H1 (cell line): ENCODE measurements around the gene LTB4R. TPM values are rescaled to one million over a fixed set of nuclear protein-coding genes. Genes with fewer than 3 reads are reported as not detected.

Experiments used
- CTCF ChIA-PET: fragments of 300-600 bp; sonication (Branson Sonifier 250); formaldehyde crosslinking; loops from one replicate; lab custom pipeline; 2021; ENCODE audit not compliant: partially characterized antibody; lab: Charles Lee
- POLR2A ChIA-PET: fragments of 300-600 bp; sonication (Branson Sonifier 250); formaldehyde crosslinking; loops from one replicate; lab custom pipeline; 2021; ENCODE audit warnings: inconsistent platforms; ENCODE audit not compliant: partially characterized antibody; lab: Charles Lee
- DNase-seq, 2 experiments: peaks; one replicate each; pipeline versions ENCODE4 v3.0.0 to v3.0.0-alpha.2; 2010 to 2022; ENCODE audit warnings: low spot score in 2 of 2, low read depth in 1 of 2, mixed read lengths in 1 of 2
- FAIRE-seq: peaks from 2 replicates; lab custom pipeline; 2011; peaks lifted over from hg19 to GRCh38; lab: Jason Lieb, UNC
- H2AFZ ChIP-seq: 2 replicates; pipeline ENCODE4 v1.8.1; 2012; ENCODE audit warnings: low read length, inconsistent platforms
- H2AK5ac ChIP-seq: 2 replicates; pipeline ENCODE4 v1.6.1; 2013; ENCODE audit warnings: low read depth, low read length
- H2BK120ac ChIP-seq: replicated peaks from 2 replicates; pipeline ENCODE3; 2013; ENCODE audit warnings: low read depth, low read length, inconsistent platforms
- H2BK12ac ChIP-seq: 2 replicates; pipeline ENCODE4 v1.6.1; 2013; ENCODE audit warnings: low read depth, low read length
- H2BK15ac ChIP-seq: 2 replicates; pipeline ENCODE4 v1.6.1; 2013; ENCODE audit warnings: low read length
- H2BK20ac ChIP-seq: 2 replicates; pipeline ENCODE4 v1.6.1; 2013; ENCODE audit warnings: low read length
- H2BK5ac ChIP-seq: 2 replicates; pipeline ENCODE4 v1.6.1; 2013; ENCODE audit warnings: low read depth, low read length
- H3K14ac ChIP-seq: 2 replicates; pipeline ENCODE4 v1.6.1; 2013; ENCODE audit warnings: inconsistent platforms; ENCODE audit not compliant: insufficient read length
- H3K18ac ChIP-seq: 2 replicates; pipeline ENCODE4 v1.6.1; 2013; ENCODE audit warnings: low read length; ENCODE audit errors: extremely low read depth
- H3K23ac ChIP-seq: 2 replicates; pipeline ENCODE4 v1.6.1; 2013; ENCODE audit warnings: inconsistent platforms; ENCODE audit not compliant: insufficient read length
- H3K23me2 ChIP-seq: 2 replicates; pipeline ENCODE4 v1.6.1; 2013; ENCODE audit warnings: low read depth, low read length
- H3K27ac ChIP-seq: 2 replicates; pipeline ENCODE4 v1.6.1; 2011; ENCODE audit warnings: low read depth, low read length, inconsistent platforms
- H3K27me3 ChIP-seq, 4 experiments: replicated peaks in 1 of 4; 1 replicate in 1 of 4; 2 replicates in 3 of 4; pipeline versions ENCODE4 v1.6.1 to v1.8.1; 2011 to 2013; ENCODE audit warnings: low read length in 3 of 4, mild to moderate bottlenecking in 3 of 4, inconsistent platforms in 2 of 4, mixed read lengths in 2 of 4, moderate library complexity in 1 of 4; ENCODE audit not compliant: control insufficient read depth in 3 of 4, insufficient read depth in 3 of 4; ENCODE audit errors: extremely low read depth in 1 of 4
- H3K36me3 ChIP-seq, 4 experiments: 2 replicates each; pipeline versions ENCODE4 v1.6.1 to v1.8.1; 2011 to 2013; ENCODE audit warnings: mild to moderate bottlenecking in 4 of 4, low read length in 3 of 4, moderate library complexity in 2 of 4, control low read depth in 1 of 4, inconsistent platforms in 1 of 4; ENCODE audit not compliant: insufficient read depth in 4 of 4, control insufficient read depth in 2 of 4
- H3K4ac ChIP-seq: replicated peaks from 2 replicates; pipeline ENCODE3; 2013; ENCODE audit warnings: low read length, low read depth, mixed read lengths, inconsistent platforms; ENCODE audit not compliant: insufficient read length
- H3K4me1 ChIP-seq, 4 experiments: replicated peaks in 1 of 4; 1 replicate in 1 of 4; 2 replicates in 3 of 4; pipeline versions ENCODE4 v1.6.1 to v1.8.1; 2011 to 2013; ENCODE audit warnings: low read length in 3 of 4, inconsistent platforms in 2 of 4, mixed read lengths in 1 of 4; ENCODE audit not compliant: insufficient read depth in 4 of 4, control insufficient read depth in 3 of 4
- H3K4me2 ChIP-seq, 2 experiments: 2 replicates each; pipeline versions ENCODE4 v1.6.1 to v1.8.1; 2011 to 2013; ENCODE audit warnings: low read depth in 2 of 2, low read length in 2 of 2, control low read depth in 1 of 2, inconsistent platforms in 1 of 2, mild to moderate bottlenecking in 1 of 2; ENCODE audit not compliant: insufficient read depth in 1 of 2
- H3K4me3 ChIP-seq, 4 experiments: fragments of 200-600, 300-600 bp in 1 of 4; sonication (generic), shearing (Covaris generic), sonication (Bioruptor Twin) in 1 of 4; 2 replicates each; pipeline versions ENCODE4 v1.5.1 to v1.8.1; 2011 to 2016; ENCODE audit warnings: low read length in 4 of 4, low read depth in 3 of 4, control low read depth in 2 of 4, inconsistent platforms in 2 of 4, mild to moderate bottlenecking in 2 of 4, mixed read lengths in 1 of 4, moderate library complexity in 1 of 4; ENCODE audit not compliant: insufficient read depth in 2 of 4; ENCODE audit errors: extremely low read depth in 1 of 4
- H3K56ac ChIP-seq: replicated peaks from 2 replicates; pipeline ENCODE3; 2013; ENCODE audit warnings: low read depth, mild to moderate bottlenecking, mixed read lengths, low read length, inconsistent platforms; ENCODE audit not compliant: insufficient read length
- H3K79me1 ChIP-seq: 2 replicates; pipeline ENCODE4 v1.6.1; 2013; ENCODE audit warnings: low read depth, low read length, control low read depth
- H3K79me2 ChIP-seq, 2 experiments: 2 replicates each; pipeline versions ENCODE4 v1.6.1 to v1.8.1; 2012 to 2013; ENCODE audit warnings: low read length in 2 of 2, mild to moderate bottlenecking in 2 of 2, inconsistent platforms in 1 of 2; ENCODE audit not compliant: insufficient read depth in 2 of 2, control insufficient read depth in 1 of 2
- H3K9ac ChIP-seq, 4 experiments: replicated peaks in 1 of 4; 1 replicate in 1 of 4; 2 replicates in 3 of 4; pipeline versions ENCODE4 v1.6.1 to v1.8.1; 2011 to 2013; ENCODE audit warnings: low read depth in 3 of 4, low read length in 3 of 4, control low read depth in 2 of 4, mild to moderate bottlenecking in 2 of 4, moderate library complexity in 2 of 4, inconsistent platforms in 1 of 4; ENCODE audit errors: extremely low read depth in 1 of 4
- H3K9me3 ChIP-seq, 2 experiments: 2 replicates each; pipeline versions ENCODE4 v1.6.1 to v1.8.1; 2012 to 2013; ENCODE audit warnings: mild to moderate bottlenecking in 2 of 2, moderate library complexity in 2 of 2, control low read depth in 1 of 2, inconsistent platforms in 1 of 2, low read depth in 1 of 2, low read length in 1 of 2, mixed read lengths in 1 of 2; ENCODE audit not compliant: insufficient read depth in 2 of 2
- H4K20me1 ChIP-seq, 2 experiments: replicated peaks in 1 of 2; 2 replicates each; pipeline versions ENCODE3 to v1.8.1; 2011 to 2013; ENCODE audit warnings: inconsistent platforms in 2 of 2, low read length in 2 of 2, mild to moderate bottlenecking in 1 of 2; ENCODE audit not compliant: insufficient read depth in 2 of 2, control insufficient read depth in 1 of 2
- H4K5ac ChIP-seq: 2 replicates; pipeline ENCODE4 v1.6.1; 2013; ENCODE audit warnings: low read length, low read depth, mixed read lengths, inconsistent platforms; ENCODE audit not compliant: insufficient read length
- H4K8ac ChIP-seq: 2 replicates; pipeline ENCODE4 v1.8.0; 2013; ENCODE audit warnings: mild to moderate bottlenecking, moderate library complexity, low read length, inconsistent platforms; ENCODE audit not compliant: insufficient read depth; ENCODE audit errors: extremely low read depth
- H4K91ac ChIP-seq: replicated peaks from 2 replicates; pipeline ENCODE3; 2013; ENCODE audit warnings: low read length, mixed read lengths, inconsistent platforms; ENCODE audit not compliant: insufficient read length
- ASH2L ChIP-seq: fragments of 200-600, 300-600 bp; sonication (generic); IDR thresholded peaks from one replicate; pipeline ENCODE4 v1.7.1; 2017; ENCODE audit warnings: low read length
- CHD1 ChIP-seq: IDR thresholded peaks from 2 replicates; pipeline ENCODE4 v1.6.1; 2012; ENCODE audit warnings: low read depth, low read length, improper control_type of control experiment
- CREB1 ChIP-seq: IDR thresholded peaks from 2 replicates; pipeline ENCODE4 v1.6.1; 2012; ENCODE audit warnings: inconsistent platforms
- GTF2F1 ChIP-seq: IDR thresholded peaks from 2 replicates; pipeline ENCODE4 v1.6.1; 2012; ENCODE audit warnings: low read depth, low read length, improper control_type of control experiment, borderline replicate concordance
- HDAC2 ChIP-seq, 2 experiments: fragments of 300-600 bp in 1 of 2; sonication (generic) in 1 of 2; IDR thresholded peaks; 2 replicates each; pipeline ENCODE4 v1.6.1; 2011 to 2012; ENCODE audit warnings: low read depth in 2 of 2, low read length in 2 of 2, mild to moderate bottlenecking in 2 of 2, moderate library complexity in 2 of 2, borderline replicate concordance in 1 of 2, inconsistent platforms in 1 of 2
- MAFK ChIP-seq: IDR thresholded peaks from 2 replicates; pipeline ENCODE4 v1.6.1; 2012; ENCODE audit warnings: low read depth, mild to moderate bottlenecking, improper control_type of control experiment, low read length
- RBBP5 ChIP-seq: IDR thresholded peaks from 2 replicates; pipeline ENCODE4 v1.7.1; 2012; ENCODE audit warnings: low read depth, mild to moderate bottlenecking, inconsistent platforms, low read length, moderate library complexity, borderline replicate concordance
- RFX5 ChIP-seq: IDR thresholded peaks from 2 replicates; pipeline ENCODE4 v1.6.1; 2011; ENCODE audit warnings: low read depth, low read length, improper control_type of control experiment, borderline replicate concordance
- TCF12 ChIP-seq: IDR thresholded peaks from 2 replicates; pipeline ENCODE4 v1.6.1; 2011; ENCODE audit warnings: low read depth, mild to moderate bottlenecking, low read length
- WGBS, 2 experiments: shearing (Covaris generic) in 1 of 2; methylation state at CpG; one replicate each; pipeline versions ENCODE4 v1.1.6 to v1.1.7; 2013 to 2015; ENCODE audit warnings: low lambda C conversion rate in 2 of 2, mixed read lengths in 2 of 2, inconsistent platforms in 1 of 2, low coverage in 1 of 2, missing lambda C conversion rate in 1 of 2; ENCODE audit not compliant: insufficient replicate concordance in 2 of 2, insufficient coverage in 1 of 2, insufficient read length in 1 of 2; ENCODE audit errors: extremely low coverage in 1 of 2, missing lambda C conversion rate in 1 of 2; 5-methylcytosine and 5-hydroxymethylcytosine counted together
- polyA plus RNA-seq, 7 experiments: library from polyadenylated mRNA; depleted of rRNA in 3 of 7; stranded (reverse) in 5 of 7; unstranded in 2 of 7; fragments of >200 nt in 5 of 7; fragments of 200-250 nt in 2 of 7; gene quantifications; 1 replicate in 5 of 7; 2 replicates in 1 of 7; 4 replicates in 1 of 7; pipeline versions ENCODE4 v1.2.1 to v1.2.3, GENCODE V29; 2011 to 2013; ENCODE audit warnings: missing spikeins in 2 of 7, mixed read lengths in 2 of 7
- total RNA-seq: library from RNA; stranded (reverse); fragmentation: NEBNext Ultra II Directional; extraction: Animal tissue kit (Norgen Biotek cat#: 25700); gene quantifications from 2 replicates; pipeline ENCODE4 v1.2.1, GENCODE V29; 2021
- TF ChIP-seq, protein P1 (sequence below): IDR thresholded peaks from 2 replicates; pipeline ENCODE4 v1.6.1; 2012; ENCODE audit warnings: inconsistent platforms

Gene LTB4R
- total and polyA plus RNA-seq, 2 of the 8 experiments (the other 6 are each of a cell fraction or from before 2014, with no cell fraction given), result 4.1 to 6.7 TPM

DNA sequence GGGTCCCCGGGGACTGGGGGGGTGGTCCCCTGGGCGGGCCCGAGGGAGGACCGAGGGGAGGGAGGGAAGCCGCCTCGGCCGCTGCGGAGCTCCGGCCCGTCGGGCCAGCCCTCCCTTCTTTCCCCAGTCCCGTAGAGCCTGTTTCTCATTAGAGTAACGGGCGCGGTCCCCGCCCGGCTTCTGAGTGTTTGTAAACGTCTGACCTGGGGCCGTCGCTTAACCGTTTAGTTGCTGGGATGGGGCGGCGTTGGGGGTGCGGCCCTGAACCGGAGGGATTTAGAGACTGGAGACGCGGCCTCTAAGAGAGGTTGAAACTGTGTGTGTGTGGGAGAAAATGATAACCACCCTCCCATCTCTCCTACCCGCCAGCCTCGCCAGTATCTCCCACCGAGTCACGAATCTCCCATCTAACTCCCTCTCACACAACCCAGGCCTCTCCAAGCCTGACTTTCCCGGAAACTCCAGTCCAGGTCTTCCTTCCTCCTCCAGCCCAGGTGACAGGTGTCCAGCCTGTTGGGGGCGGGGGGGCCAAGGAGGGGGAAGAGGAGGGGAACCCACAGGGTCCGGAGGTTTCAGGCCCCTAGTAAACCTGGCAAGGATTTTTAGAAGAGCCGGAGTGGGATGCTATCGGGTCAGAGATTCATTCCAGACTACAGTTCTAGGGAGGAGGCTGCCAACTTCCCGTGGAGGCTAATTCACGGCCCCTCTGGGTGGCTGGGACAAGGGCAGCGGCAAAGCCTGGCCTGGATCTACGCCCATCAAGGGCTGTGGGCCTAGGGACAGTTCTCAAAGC, 55.6 kb downstream of the LTB4R start:
- no peak for FAIRE-seq
- peak overlapping the region; percentile 73 for H2BK120ac ChIP-seq
- H4K8ac ChIP-seq, result 0 out of 2 replicates have a peak overlapping the region, but pooled peaks have one; percentile 39
- peak overlapping the region; percentile 48 to 100 (median 75) for H3K4me3 ChIP-seq
- ChIA-PET POLR2A (interaction anchor here (0.5 to 2.3 kb wide), 12 partner anchors 22 to 94 kb away, joined by 3 to 14 read pairs (median 4); partner anchors contain the start of genes ADCY4, CBLN3, KHNYN and NYNRIN), CTCF (interaction anchor here (0.9 to 2.3 kb wide), 25 partner anchors 8 to 69 kb away, joined by 3 to 94 read pairs (median 11); partner anchors contain the start of genes ADCY4, CBLN3, KHNYN and RIPK3)
- H3K9me3 ChIP-seq, result no peaks in the 10 kb centered on the region
- H3K9ac ChIP-seq, result peak overlapping the region in 2 of 4 experiments; percentile 39 to 48; a peak in 3 of 7 replicates
- no peaks in the 10 kb centered on the region; the same call in 1 of the 2 replicates for H3K79me1 ChIP-seq
- H3K79me2 ChIP-seq, result no peaks in the 10 kb centered on the region
- no peaks in the 10 kb centered on the region for H4K20me1 ChIP-seq
- H3K56ac ChIP-seq, result peak overlapping the region; percentile 74
- peak overlapping the region; percentile 74 to 76 for H3K4me2 ChIP-seq
- peak overlapping the region; percentile 80; the same call in 1 of the 2 replicates for H2BK20ac ChIP-seq
- 0 out of 2 replicates have a peak overlapping the region, but pooled peaks have one; percentile 68 for H2BK12ac ChIP-seq
- H4K91ac ChIP-seq, result peak overlapping the region; percentile 88
- H3K27ac ChIP-seq, result peak overlapping the region; percentile 28; the same call in 1 of the 2 replicates
- peak overlapping the region; percentile 93 for H3K18ac ChIP-seq
- peak in 1 of 2 experiments; percentile 94 for DNase-seq
- H3K36me3 ChIP-seq, result no peaks in the 10 kb centered on the region
- H3K27me3 ChIP-seq, result peaks cover 0 to 3% (median 2%) of the 10 kb centered on the region in 4 experiments; a peak in 2 of 7 replicates
- H3K4me1 ChIP-seq, result peaks cover 0 to 10% (median 6%) of the 10 kb centered on the region in 4 experiments; a peak in 5 of 7 replicates
- peaks cover 16% of the 10 kb centered on the region for H3K23me2 ChIP-seq
- WGBS, 2 experiments, result 1% methylated on average over 25 of the region's 40 CpGs; no CpG with 5 or more reads in 1 of the 2 experiments
- no peak overlapping the region for H3K23ac ChIP-seq
- no peak overlapping the region for H3K4ac ChIP-seq
- H2BK15ac ChIP-seq, result no peak overlapping the region
- H2AK5ac ChIP-seq, result no peak overlapping the region
- H2BK5ac ChIP-seq, result peak overlapping the region; percentile 93; the same call in 1 of the 2 replicates
- peak overlapping the region; percentile 89 for H4K5ac ChIP-seq
- no peak overlapping the region for H3K14ac ChIP-seq
- H2AFZ ChIP-seq, result peak overlapping the region; percentile 97
- TF ChIP-seq RFX5 (no peak), TCF12 (0 out of 2 replicates have a peak, but pooled peaks have one; percentile 39), GTF2F1 (no peak), RBBP5 (0 out of 2 replicates have a peak, but pooled peaks have one; percentile 8), HDAC2 (IDR thresholded peaks at IDR 0.05; ENCODE audit: borderline replicate concordance in 1 of 2, low read depth in 2 of 2, low read length in 2 of 2) (peak in 1 of 2 experiments; percentile 33; a peak in 1 of 4 replicates), CREB1 (no peak; the same call in 1 of the 2 replicates), CHD1 (no peak), ASH2L (peak; percentile 43), MAFK (no peak)
- TF ChIP-seq, protein P1, sequence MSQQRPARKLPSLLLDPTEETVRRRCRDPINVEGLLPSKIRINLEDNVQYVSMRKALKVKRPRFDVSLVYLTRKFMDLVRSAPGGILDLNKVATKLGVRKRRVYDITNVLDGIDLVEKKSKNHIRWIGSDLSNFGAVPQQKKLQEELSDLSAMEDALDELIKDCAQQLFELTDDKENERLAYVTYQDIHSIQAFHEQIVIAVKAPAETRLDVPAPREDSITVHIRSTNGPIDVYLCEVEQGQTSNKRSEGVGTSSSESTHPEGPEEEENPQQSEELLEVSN, result no peak
